ENCODE measurements around the gene ZNF841. TPM values are rescaled to one million over a fixed set of nuclear protein-coding genes. Genes with fewer than 3 reads are reported as not detected.

The ZNF841 gene
- total and polyA plus RNA-seq, 2 of the 13 experiments (the other 11 are each of a cell fraction or from before 2014, with no cell fraction given) = 6.2 to 14.2 TPM

DNA sequence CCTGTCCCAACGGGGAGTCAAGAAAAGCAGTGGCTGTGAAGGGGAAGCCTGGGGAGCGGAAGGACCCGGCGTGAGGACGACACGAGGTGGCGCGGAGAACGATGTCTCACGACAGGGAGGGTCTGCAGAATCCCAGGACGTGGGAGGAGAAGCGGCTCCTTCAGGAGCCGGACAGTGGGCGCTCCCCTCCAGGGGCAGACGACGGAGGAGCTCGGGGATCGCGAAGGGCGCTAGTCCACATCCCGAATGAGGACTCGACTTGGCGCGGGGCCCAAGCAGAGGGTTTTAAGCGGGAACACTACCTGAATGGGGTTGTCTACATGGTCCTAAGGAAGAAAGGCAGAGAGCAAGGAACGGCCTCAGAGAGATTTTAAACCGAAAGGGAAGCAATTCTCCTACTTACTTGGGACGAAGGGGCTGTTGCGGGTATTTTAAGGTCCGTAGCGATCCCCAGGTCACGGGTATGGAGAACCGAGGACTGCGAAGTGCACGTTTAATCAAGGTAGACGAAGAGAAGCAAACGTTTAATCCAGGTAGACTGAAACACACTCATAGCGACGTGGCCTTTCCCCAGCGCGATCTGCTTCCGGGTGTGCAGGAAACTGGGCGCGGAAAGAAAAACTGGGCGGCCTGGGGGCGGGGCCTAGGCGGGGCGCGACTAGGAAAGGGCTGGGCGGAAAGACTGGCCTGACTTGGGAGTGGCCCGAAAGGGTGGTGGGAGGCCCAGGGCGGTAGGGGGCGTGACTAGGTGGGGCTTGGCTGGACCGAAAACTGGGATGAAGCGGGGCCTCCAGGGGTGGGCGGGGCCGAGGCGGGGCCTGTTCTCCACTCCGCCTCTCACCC, at the start of gene ZNF841 (continued):
- TF ChIP-seq MAFF (IDR thresholded peaks at IDR 0.05; ENCODE audit: low read depth, low read length) (no peak), CEBPB (IDR thresholded peaks at IDR 0.05; ENCODE audit: borderline replicate concordance, low read depth, low read length) (no peak), ZNF546 (CRISPR knock-in tag; conservative IDR thresholded peaks at IDR 0.05) (no peak), GATAD1 (CRISPR knock-in tag; IDR thresholded peaks at IDR 0.05) (peak; percentile 81), NR2F1 (CRISPR knock-in tag; IDR thresholded peaks at IDR 0.05) (no peak), SMYD3 (CRISPR knock-in tag; IDR thresholded peaks at IDR 0.05) (0 out of 2 replicates have a peak, but pooled peaks have one; percentile 39), ZNF883 (CRISPR knock-in tag; IDR thresholded peaks at IDR 0.05; ENCODE audit: not compliant biosample characterization) (peak; percentile 16), REPIN1 (CRISPR knock-in tag; IDR thresholded peaks at IDR 0.05; ENCODE audit: borderline replicate concordance, low read depth) (peak; percentile 24; the same call in 1 of the 2 replicates), HOXD1 (CRISPR knock-in tag; IDR thresholded peaks at IDR 0.05) (no peak), ZNF343 (CRISPR knock-in tag; IDR thresholded peaks at IDR 0.05) (no peak), ZNF142 (CRISPR knock-in tag; IDR thresholded peaks at IDR 0.05) (0 out of 2 replicates have a peak, but pooled peaks have one; percentile 39), HOXA3 (CRISPR knock-in tag; IDR thresholded peaks at IDR 0.05) (0 out of 2 replicates have a peak, but pooled peaks have one; percentile 8)
- TF ChIP-seq, protein P1, sequence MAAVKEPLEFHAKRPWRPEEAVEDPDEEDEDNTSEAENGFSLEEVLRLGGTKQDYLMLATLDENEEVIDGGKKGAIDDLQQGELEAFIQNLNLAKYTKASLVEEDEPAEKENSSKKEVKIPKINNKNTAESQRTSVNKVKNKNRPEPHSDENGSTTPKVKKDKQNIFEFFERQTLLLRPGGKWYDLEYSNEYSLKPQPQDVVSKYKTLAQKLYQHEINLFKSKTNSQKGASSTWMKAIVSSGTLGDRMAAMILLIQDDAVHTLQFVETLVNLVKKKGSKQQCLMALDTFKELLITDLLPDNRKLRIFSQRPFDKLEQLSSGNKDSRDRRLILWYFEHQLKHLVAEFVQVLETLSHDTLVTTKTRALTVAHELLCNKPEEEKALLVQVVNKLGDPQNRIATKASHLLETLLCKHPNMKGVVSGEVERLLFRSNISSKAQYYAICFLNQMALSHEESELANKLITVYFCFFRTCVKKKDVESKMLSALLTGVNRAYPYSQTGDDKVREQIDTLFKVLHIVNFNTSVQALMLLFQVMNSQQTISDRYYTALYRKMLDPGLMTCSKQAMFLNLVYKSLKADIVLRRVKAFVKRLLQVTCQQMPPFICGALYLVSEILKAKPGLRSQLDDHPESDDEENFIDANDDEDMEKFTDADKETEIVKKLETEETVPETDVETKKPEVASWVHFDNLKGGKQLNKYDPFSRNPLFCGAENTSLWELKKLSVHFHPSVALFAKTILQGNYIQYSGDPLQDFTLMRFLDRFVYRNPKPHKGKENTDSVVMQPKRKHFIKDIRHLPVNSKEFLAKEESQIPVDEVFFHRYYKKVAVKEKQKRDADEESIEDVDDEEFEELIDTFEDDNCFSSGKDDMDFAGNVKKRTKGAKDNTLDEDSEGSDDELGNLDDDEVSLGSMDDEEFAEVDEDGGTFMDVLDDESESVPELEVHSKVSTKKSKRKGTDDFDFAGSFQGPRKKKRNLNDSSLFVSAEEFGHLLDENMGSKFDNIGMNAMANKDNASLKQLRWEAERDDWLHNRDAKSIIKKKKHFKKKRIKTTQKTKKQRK (IDR thresholded peaks at IDR 0.05; ENCODE audit: low read length) = no peak
- TF ChIP-seq, protein P2, sequence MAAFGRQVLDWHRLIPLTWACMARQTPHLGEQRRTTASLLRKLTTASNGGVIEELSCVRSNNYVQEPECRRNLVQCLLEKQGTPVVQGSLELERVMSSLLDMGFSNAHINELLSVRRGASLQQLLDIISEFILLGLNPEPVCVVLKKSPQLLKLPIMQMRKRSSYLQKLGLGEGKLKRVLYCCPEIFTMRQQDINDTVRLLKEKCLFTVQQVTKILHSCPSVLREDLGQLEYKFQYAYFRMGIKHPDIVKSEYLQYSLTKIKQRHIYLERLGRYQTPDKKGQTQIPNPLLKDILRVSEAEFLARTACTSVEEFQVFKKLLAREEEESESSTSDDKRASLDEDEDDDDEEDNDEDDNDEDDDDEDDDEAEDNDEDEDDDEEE (CRISPR knock-in tag; IDR thresholded peaks at IDR 0.05) = no peak

All from HepG2 (cell line).